Measurements from ENCODE around the gene FSIP1. TPM values are rescaled to one million over a fixed set of nuclear protein-coding genes. Genes with fewer than 3 reads are reported as not detected.
A peak's percentile ranks its signal among the peaks of the same experiment; 100 is the strongest.

Gene FSIP1
- total RNA-seq, 1 donor from 2014 or later = 2.9 TPM

- Mint-ChIP-seq H3K4me1 (ENCODE audit: unreplicated experiment) (peaks cover 51% of the 10 kb centered on the region), H3K36me3 (no peaks in the 10 kb centered on the region), H3K4me3 (peak overlapping the region; percentile 86), H3K27ac (no peak overlapping the region), H3K9me3 (no peaks in the 10 kb centered on the region), H3K27me3 (no peaks in the 10 kb centered on the region)
- TF ChIP-seq CTCF (conservative IDR thresholded peaks at IDR 0.05) = no peak
- DNase-seq (ENCODE audit: extremely low spot score, unreplicated experiment) = no peak
These were observed 1.5 kb upstream of the FSIP1 start for GRCh38 chr15:39784125-39784524.

- no peaks in the 10 kb centered on the region for H3K27me3 Mint-ChIP-seq
- peak overlapping the region; percentile 90 for H3K27ac Mint-ChIP-seq
- H3K9me3 Mint-ChIP-seq = no peaks in the 10 kb centered on the region
- no peaks in the 10 kb centered on the region for H3K36me3 Mint-ChIP-seq
- peak overlapping the region; percentile 86 for H3K4me3 Mint-ChIP-seq
- no peak for DNase-seq (ENCODE audit: extremely low spot score, unreplicated experiment)
- peaks cover 48% of the 10 kb centered on the region for H3K4me1 Mint-ChIP-seq (ENCODE audit: unreplicated experiment)
- TF ChIP-seq CTCF (conservative IDR thresholded peaks at IDR 0.05) = no peak
These were observed 691 bp upstream of the FSIP1 start for GRCh38 chr15:39783244-39783820.

- peaks cover 49% of the 10 kb centered on the region for H3K4me1 Mint-ChIP-seq (ENCODE audit: unreplicated experiment)
These were observed 706 bp downstream of the FSIP1 start for GRCh38 chr15:39781967-39782302.

GRCh38 chr15:39781147-39781966 lies 1.3 kb downstream of the FSIP1 start:
- no peak for DNase-seq (ENCODE audit: extremely low spot score, unreplicated experiment)
- Mint-ChIP-seq H3K4me1 (ENCODE audit: unreplicated experiment) (peaks cover 47% of the 10 kb centered on the region), H3K9me3 (no peaks in the 10 kb centered on the region), H3K36me3 (no peaks in the 10 kb centered on the region), H3K4me3 (peak overlapping the region; percentile 55), H3K27ac (no peak overlapping the region), H3K27me3 (peaks cover 11% of the 10 kb centered on the region)
- TF ChIP-seq CTCF (conservative IDR thresholded peaks at IDR 0.05) = no peak

More at GRCh38 chr15:39781967-39782302, 706 bp downstream of the FSIP1 start:
- Mint-ChIP-seq H3K27me3 (peaks cover 11% of the 10 kb centered on the region), H3K27ac (peak overlapping the region; percentile 90), H3K36me3 (no peaks in the 10 kb centered on the region), H3K9me3 (no peaks in the 10 kb centered on the region), H3K4me3 (peak overlapping the region; percentile 86)
- TF ChIP-seq CTCF (conservative IDR thresholded peaks at IDR 0.05) = no peak
- no peak for DNase-seq (ENCODE audit: extremely low spot score, unreplicated experiment)

GRCh38 chr15:39778021-39778420 lies 4.6 kb downstream of the FSIP1 start:
- H3K27me3 Mint-ChIP-seq = peaks cover 15% of the 10 kb centered on the region
- H3K4me3 Mint-ChIP-seq = no peak overlapping the region
- H3K9me3 Mint-ChIP-seq = no peaks in the 10 kb centered on the region
- no peak for DNase-seq (ENCODE audit: extremely low spot score, unreplicated experiment)
- no peak overlapping the region for H3K27ac Mint-ChIP-seq
- TF ChIP-seq CTCF (conservative IDR thresholded peaks at IDR 0.05) = no peak
- H3K36me3 Mint-ChIP-seq = peaks cover 4% of the 10 kb centered on the region
- H3K4me1 Mint-ChIP-seq (ENCODE audit: unreplicated experiment) = peaks cover 18% of the 10 kb centered on the region
